NCI-H2081 (cell line): Measurements from ENCODE around the gene NUP88.
A peak's percentile ranks its signal among the peaks of the same experiment; 100 is the strongest.

ENCODE experiments used
- DNase-seq, 2 experiments: peaks; one replicate each; lab custom pipeline; 2025; lab: John Stamatoyannopoulos, UW

Gene NUP88

GRCh38 chr17:5419959-5420653 is 644 bp upstream of the NUP88 start, which contains the start of gene RPAIN:
TSS of gene RPAIN (plus strand) at chr17:5420182. CDS start at chr17:5420211, 29 bp downstream.
- DNase-seq = peak; percentile 78 to 92

- peak in 1 of 2 experiments; percentile 32 for DNase-seq
Observed at GRCh38 chr17:5418858-5419355, 555 bp downstream of the NUP88 start.

- DNase-seq = peak in 1 of 2 experiments; percentile 35
Observed at GRCh38 chr17:5416901-5417300, 2.6 kb downstream of the NUP88 start.

GRCh38 chr17:5413682-5414081 is 5.8 kb downstream of the NUP88 start:
- no peak for DNase-seq

- no peak for DNase-seq
Observed at GRCh38 chr17:5410594-5411272, 8.7 kb downstream of the NUP88 start.

GRCh38 chr17:5408186-5408585 is 11.3 kb downstream of the NUP88 start:
- DNase-seq = no peak

- no peak for DNase-seq
Observed at GRCh38 chr17:5405400-5405799, 14.1 kb downstream of the NUP88 start.

GRCh38 chr17:5399767-5400166 is 19.7 kb downstream of the NUP88 start:
- DNase-seq = no peak

GRCh38 chr17:5396612-5397011 is 22.9 kb downstream of the NUP88 start:
- DNase-seq = no peak

GRCh38 chr17:5391678-5392077 is 27.8 kb downstream of the NUP88 start:
- no peak for DNase-seq

- no peak for DNase-seq
Observed at GRCh38 chr17:5381542-5381941, 37.9 kb downstream of the NUP88 start.

- DNase-seq = no peak
Observed at GRCh38 chr17:5380491-5381135, 38.8 kb downstream of the NUP88 start.

- DNase-seq = no peak
Observed at GRCh38 chr17:5379351-5380107, 39.9 kb downstream of the NUP88 start.

GRCh38 chr17:5378566-5379207 is 40.8 kb downstream of the NUP88 start:
- DNase-seq = no peak

- no peak for DNase-seq
Observed at GRCh38 chr17:5373112-5373511, 46.4 kb downstream of the NUP88 start.

GRCh38 chr17:5370411-5370810 is 49.1 kb downstream of the NUP88 start:
- no peak for DNase-seq

- no peak for DNase-seq
Observed at GRCh38 chr17:5365831-5366230, 53.6 kb downstream of the NUP88 start.

- no peak for DNase-seq
Observed at GRCh38 chr17:5364696-5365095, 54.8 kb downstream of the NUP88 start.

- no peak for DNase-seq
Observed at GRCh38 chr17:5364156-5364555, 55.3 kb downstream of the NUP88 start.

- peak in 1 of 2 experiments; percentile 1 for DNase-seq
Observed at GRCh38 chr17:5362162-5362811, 57.2 kb downstream of the NUP88 start.

- DNase-seq = no peak
Observed at GRCh38 chr17:5361426-5361825, 58.0 kb downstream of the NUP88 start.
